DMS53 treated with DMSO at 0.1 percent for 48 hours (cell line): ENCODE results near the gene SESN1.

Experiments
- DNase-seq: peaks from one replicate; lab custom pipeline; 2025; ENCODE audit not compliant: unreplicated experiment; lab: John Stamatoyannopoulos, UW

SESN1 gene

DNA sequence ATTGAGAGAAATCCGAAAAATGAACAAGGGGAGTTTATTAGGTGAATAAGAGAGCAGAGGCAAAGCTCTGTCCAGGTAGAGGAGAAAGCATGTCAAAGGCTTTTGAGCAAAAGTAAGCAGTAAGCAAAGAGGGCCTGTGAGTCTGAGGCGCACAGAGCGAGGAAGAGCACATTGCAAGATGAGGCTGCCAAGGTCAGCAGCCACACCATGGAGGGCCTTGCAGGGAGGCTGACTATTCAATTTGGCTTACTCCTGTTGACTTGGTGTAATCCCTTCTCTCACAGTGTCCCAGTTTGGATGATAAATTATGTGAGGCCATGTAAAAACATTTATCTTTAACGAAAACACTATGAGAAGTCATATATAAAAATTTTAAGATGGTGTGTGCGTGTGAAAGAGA is 32.4 kb downstream of the SESN1 start:
- no peak for DNase-seq

DNA sequence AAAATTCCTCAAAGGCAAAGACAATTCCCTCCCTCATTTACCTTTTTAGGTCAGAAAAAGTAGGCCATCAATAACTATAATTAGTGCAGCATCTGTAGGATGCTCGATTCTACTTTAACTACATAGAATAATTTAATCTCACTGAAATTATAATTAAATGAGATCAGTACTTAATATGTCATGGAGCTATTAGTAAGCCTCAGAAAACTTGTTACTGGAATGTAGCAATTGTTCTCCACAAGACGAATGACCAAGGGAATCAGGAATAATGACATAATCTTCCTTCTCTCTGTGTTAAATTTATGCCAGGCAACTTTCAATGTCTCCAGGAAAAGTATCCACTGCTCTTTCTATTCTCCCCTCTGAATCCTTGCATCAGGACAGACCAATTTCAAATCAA is 34.1 kb downstream of the SESN1 start:
- DNase-seq, result no peak

DNA sequence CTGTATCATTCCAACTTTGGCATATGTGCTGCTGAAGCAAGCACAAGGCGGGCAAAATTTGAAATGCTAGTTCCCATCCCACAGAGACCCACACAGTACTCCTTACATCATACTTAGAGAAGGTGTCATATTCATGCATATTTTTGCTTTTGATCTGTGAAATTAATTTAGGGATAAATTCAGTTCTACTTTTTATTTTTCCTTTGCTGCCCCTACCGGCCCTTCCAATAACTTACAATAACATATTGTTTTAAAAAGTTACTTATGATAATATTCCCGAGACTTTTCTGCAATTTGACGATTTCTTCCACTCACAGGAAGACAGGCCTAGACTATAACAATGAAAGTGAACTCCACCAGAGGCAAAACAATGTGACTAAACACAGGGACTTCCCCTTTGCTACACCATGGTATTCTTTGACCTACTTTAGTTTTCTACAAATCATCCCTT is 35.0 kb downstream of the SESN1 start:
- no peak for DNase-seq

DNA sequence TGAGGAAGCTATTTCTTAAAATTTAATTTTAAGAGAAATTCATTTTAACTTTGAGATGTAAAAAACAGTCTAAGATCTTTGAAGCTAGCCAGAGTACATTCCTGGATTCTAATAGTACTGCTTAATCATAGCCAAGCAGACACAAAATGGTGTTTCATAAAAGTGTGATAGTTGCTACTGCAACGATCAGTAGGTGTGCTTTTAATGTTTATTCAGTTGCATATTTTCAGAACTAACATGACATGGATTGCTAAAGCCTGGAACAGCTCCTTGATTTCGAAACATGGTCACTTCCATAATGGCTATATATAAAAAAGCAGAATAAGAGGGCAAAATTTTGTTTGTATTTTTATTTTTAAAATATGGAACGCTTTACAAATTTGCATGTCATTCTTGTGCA is 35.5 kb downstream of the SESN1 start:
- no peak for DNase-seq

DNA sequence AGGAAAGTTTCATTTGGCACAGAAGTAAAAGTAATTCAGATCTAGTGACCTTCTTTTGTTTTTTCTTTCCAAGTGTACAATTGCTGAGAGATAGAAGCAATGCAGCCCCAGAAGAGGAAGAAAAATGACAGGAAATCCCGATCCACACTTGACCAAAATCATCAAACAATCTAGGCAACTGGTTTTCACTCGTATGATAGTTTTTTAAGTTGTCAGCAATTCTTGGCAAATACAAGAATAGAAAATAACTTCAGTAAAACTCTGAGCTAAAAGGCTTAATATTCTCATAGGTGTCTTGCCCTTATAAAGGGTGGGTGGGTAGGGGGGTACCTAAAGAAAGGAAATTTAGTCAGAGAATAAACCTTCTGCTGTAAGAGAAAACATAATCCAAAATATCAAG is 36.0 kb downstream of the SESN1 start:
- no peak for DNase-seq

DNA sequence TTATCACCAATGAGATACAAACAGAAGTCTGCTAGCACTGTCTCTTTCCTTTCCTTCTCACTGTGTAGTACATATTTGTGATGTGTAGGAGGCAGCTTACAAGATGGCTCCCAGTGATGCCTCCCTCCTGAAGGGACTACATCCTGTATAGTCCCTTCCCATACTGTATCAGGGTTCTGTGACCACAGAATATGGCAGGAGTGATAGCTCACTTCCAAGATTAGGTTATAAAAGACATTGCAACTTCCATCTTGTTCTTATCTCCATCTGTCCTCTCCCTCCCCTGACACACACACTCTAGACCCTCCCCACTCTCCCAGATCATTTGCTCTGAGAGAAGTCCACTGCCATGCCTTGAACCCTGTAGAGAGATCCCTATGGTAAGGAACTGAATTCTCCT is 38.0 kb downstream of the SESN1 start:
- DNase-seq, result no peak

DNA sequence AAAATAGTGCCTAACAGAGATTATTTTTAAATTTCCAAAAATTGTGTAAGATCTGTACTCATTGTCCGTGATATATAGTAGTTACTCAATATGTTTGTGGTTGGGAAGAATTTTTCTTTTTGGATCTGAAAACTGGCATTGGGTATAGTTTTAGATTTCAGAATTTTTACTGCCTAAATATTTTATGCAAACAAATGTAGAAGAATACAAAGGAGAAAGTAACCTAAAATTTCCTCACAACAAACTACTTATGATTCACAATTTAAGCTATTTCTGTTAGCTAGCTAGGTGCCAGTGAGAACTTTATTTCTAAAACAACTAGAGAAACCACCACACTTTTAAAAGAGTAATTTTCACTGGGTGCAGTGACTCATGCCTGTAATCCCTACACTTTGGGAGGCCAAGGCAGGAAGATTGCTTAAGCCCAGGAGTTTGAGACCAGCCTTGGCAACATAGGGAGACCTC is 38.8 kb downstream of the SESN1 start:
- DNase-seq, result no peak

DNA sequence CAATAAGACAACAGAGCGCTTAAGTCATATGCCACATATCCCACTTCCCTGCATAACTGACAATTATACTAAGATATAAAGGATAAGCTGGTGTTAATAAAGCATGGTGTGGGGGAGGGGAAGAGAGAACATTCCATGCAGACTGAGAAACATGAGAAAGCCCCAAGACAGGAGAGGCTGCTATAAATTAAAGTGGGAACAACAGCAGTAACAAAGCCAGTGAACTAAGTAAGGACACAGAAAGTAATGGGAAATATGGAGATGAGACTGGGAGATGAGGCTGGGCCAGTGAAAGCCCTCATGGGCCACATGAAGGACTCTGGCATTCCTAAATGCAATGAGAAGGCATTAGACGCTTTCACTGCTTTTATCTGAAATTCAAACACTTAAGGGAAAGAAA is 41.3 kb downstream of the SESN1 start:
- no peak for DNase-seq

DNA sequence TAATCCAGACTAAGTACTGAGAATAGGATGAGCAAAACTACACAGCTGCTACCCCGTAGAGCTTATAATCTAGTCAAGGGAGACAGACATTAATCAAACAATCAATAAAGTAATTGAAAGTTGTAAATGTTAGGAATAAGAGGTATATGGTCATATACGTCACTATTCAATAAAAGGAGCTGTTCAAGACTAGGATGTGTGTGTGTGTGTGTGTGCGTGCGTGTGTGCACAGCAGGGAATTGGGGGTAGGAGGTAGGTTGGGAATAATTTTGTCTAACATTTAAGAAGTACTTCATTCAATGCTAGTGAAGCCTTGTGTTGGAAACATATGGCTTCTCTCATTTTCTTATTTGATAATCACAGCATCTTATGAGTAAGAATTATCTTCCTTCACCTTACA is 41.8 kb downstream of the SESN1 start:
- DNase-seq, result no peak

DNA sequence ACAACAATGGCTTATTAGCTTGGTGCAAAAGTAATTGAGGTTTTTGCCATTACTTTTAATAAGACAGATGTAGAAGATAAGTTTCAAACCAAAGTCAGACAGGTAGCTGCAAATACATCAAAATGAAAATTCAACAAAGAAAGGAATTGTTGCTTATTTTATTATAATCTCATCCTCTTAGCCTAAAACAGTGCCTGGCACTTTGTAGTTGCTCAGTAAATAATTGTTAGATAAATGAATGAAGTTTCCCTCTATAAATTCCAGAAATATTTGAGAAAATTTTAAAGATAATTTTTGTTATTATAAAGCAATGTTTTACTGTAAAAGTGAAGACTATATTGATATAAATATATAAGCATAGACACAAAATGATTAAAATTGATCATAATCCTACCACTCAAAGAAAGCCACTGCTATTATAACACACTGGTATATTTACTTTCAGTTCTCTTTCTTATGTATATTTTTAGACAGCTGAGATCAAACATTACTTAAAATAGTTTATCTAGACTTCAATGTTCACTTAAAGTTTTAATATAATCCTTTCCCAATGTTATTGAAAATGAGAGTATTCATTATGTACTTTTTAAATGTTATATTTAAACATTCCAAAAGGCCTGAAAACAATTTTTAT is 42.5 kb downstream of the SESN1 start:
- DNase-seq, result no peak

DNA sequence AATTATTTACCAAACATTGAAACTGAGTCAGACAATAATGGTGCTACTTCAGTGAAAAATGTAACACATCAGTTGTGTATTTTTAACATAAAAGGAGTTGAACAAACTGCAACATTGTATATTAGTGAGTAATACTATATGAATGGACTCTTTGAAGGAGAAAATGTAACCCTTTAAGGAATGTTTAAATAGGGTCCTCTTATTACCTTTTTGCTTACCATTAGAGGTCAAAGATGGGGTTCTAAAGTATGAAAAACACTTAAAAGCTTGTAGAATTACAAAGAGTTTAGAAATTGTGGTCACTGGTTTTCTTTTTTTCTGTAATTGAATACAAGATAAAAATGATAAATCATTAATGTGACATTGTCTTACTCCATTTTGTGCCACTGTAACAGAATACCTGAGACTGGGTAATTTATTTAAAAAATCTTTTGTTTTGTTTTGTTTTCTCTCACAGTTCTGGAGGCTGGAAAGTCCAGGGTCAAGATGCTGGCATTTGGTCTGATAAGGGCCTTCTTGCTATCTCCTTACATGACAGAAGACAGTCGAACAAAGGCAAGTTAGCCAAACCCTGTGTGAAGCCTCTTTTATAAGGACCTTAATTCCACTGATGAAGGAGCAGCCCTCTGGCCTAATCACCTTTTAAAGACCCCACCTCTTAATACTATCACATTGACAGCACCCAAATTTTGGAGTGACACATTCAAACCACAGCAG is 43.2 kb downstream of the SESN1 start:
- no peak for DNase-seq

DNA sequence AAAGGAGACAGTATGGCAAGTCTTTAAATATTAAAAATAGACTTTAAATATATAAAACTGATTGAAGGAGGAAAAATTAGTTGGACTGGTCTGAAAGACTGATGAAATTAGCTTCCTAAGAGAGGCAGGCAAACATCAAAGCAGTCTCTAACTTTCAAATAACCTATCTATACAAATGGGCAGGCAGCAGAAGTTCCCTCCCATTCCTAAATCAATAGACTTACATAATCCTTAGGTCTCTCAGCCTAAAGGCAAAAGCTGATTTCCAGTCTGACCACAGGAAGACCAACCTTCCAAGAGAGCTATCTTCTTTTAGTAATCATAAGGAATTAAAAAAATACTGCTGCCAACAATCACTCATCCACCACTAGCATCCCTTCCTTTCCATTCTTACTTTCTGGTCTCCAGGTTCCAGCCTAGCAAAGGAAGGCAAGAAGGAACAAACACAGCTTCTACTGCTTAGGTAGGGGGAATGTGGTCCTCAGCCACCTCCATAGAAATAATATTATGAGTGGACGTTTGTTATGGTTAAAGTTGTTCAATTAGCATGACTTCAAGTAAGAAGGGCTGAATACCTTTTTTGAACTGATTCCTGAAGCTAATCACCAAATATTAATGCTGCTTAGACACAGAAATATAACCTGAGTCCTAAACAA is 44.1 kb downstream of the SESN1 start:
- DNase-seq, result no peak

DNA sequence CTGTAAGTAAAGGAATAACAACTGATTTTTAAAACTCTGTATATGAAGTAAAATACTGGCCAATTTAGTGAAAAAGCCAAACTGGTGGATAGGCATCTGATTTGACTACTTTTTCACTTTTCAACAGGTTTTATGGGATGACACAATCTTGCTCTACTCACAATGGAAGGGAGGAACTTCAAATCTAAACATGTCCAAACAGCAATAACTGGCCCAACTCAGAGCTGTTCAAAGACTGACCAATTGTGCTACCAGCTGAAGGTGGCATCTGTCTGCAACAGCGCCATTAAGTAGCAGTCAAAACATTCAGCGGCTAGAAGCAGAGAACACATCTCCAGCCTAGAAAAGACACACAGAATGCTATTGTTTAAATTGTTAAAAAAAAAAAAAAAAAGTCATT is 44.6 kb downstream of the SESN1 start:
- DNase-seq, result no peak

DNA sequence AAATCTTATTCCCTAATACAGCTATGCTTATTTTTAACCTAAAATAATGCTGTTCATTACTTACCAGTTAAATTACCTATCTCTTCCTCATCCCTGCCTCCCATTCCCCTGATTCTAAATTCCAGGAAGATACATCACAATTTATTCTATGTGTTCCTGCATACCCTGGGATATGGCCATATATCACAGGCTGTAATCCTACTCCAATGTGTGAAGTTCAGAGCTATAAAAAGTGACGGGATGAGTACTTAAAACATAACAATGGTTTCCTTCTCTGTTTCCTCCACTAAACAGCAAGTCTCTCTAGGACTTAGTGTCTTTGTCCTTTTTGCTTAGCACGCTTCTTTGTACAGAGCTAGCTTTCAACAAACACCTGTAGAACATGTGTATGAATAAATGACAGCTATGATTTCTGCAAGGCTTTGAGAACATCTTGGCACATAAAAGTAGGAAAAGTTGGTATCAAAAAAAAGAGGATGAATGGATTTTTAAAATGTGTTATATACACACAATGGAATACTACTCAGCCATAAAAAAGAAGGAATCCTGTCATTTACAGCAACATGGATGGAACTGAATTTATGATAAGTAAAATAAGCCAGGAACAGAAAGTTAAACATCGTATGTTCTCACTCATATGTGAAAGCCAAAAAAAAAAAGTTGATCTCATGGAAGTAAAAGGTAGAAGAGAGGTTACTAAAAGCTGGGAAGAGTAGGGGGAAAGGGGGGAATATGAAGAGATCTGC is 45.8 kb downstream of the SESN1 start:
- no peak for DNase-seq

DNA sequence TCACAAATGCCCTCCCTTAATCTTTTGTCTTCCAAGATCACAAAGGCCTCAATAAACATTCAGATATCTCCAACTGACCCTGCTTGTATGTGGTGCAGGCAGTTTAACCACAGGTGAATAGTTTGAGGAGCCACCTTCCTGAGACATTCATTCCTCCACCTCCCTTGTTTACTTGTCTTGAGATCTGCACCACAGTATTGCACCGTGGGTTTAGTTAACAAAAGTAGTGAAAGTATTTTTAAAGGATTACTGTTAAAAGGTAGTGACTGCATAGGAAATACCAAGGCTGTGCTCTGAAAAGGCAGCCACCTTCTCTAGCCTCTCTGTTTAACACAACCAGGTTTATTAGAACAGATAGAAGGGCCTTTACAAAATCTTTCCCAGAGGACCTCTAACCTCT is 46.5 kb downstream of the SESN1 start:
- no peak for DNase-seq

DNA sequence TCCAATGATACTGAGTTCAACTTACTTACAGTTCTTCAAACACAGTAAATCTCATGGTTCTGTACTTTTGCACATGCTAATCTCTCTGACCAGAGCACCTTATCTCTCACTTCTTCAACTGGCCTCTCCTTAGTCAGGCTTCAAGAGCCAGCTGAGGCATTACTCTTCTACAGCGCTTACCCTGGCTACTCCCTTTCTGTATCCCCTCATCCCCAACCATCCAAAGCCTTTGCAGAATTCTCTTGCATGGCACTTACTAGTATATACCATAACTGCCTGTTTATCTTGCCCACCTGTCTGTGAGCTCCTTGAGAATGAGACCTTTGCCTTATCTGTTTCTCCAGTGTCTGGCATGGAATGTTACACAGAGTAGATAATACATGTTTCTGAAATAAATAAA is 49.2 kb downstream of the SESN1 start:
- DNase-seq, result no peak

DNA sequence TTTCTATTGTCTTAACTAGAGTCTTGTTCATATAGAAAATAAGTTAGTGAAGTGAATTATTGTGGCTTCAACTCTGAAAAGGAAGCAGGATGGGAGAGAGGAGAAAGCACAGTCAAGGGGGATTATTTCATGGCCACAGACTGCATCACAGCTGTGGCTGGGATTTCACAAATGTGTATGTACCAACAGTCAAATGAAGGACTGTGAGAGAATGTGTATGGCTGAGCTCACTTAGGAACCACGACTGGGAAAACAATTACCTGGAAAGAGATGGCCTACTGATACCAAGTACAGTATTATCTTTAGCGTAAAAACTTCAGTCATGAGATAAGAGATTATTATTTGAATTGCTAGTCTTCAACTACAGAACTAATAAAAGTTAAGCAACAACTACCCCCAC is 54.9 kb downstream of the SESN1 start:
- DNase-seq, result no peak

DNA sequence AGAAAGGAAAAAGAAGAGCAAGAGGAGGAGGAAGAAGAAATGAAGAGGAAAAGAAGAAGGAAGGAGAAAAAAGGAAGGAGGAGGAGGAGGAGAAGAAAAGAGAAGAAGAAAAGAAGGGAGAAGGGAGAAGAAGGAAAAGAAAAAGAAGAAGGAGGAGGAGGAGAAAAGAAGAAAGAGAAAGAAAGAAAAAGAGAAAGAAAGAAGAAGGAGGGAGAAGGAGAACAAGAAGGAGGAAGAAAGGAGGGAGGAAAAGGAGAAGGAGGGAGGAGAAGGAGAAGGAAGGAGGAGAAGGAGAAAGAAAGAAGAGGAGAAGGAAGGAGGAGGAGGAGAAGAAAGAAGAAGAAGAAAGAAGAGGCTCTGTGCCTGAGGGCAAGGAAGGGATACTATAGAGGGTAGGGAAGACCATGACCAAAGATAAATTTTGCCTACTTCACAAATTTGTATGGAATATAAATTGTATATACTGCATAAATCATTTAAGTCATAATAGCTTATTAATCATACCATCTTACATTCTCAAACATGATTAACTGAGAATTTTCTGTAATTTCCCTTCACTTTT is 55.7 kb downstream of the SESN1 start:
- no peak for DNase-seq

DNA sequence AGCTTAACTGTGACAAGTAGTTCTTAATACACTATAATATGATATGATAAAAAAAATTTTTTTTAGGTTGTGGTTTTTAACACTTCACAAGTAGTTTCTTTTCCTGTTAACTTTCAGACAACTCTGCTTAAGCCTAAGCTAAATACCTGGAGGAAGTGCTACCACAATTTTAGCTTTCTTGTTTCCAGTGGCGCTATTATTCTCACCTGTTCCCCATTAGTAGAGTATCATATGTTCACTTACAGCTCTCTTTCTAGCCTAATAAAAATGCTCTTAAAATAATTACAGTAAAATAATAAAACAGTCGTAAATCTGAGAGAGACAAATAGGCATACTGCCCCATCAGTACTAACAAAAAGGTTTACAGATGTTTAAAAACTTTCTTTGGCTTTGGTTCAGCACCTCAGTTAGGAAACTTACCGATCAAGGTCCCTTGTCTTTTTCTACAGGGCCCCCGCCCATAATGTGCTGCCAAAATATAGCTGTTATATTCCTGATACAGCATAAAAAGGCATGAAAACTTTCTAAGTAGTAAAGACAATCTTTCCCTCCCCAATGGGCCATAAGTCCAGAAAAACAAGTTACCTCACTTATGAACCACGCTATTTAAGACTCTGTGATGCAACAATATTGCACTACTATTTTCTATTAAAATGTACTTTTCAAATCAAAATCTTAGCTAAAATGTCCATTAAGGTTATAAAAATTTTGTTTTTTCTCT is 57.9 kb downstream of the SESN1 start:
- no peak for DNase-seq

DNA sequence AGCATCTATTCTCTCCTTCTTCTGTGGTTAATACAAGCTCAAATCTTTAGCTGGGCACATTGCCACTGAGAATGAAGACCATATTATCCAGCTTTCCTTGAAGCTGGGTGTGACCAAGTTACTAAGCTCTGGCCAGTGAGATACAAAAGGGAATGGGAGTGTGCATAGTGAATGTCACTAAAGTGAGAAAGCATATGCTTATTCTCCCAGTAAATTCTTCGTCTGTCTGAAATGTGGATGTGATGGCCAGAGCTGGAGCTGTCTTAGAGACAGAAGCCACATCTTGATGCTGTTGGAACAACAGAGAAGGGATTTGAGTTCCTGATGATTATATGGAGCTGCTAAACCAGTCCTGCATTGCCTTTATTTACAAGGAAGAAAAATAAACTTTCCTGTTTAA is 60.1 kb downstream of the SESN1 start:
- no peak for DNase-seq

DNA sequence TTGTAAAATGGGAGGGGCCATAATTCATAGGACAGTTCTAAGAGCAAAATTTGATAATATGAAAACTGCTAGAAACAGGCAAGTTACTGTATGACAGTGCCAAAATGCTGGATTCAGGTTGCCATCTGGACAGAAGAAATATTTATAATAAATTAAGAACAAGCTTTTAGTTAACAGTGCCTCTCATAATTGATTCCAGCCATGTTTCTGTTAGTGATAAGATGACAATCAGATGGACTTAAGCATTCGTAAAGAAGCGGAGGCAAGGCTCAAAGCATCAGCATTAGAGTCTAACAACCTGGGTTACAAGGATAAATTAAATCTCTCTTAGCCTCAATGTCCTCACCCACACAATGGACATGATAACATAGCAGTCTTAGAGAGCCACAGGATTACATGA is 61.0 kb downstream of the SESN1 start:
- DNase-seq, result no peak
